ENCODE results near the gene TENM4. TPM values are rescaled to one million over a fixed set of nuclear protein-coding genes. Genes with fewer than 3 reads are reported as not detected.
A peak's percentile ranks its signal among the peaks of the same experiment; 100 is the strongest.
"Not testable (repeated sequence)": the region's sequence is repeated elsewhere in the genome, so short reads cannot be mapped to it uniquely, and the experiment has no call there.

TENM4 gene
- total RNA-seq, 1 donor from 2014 or later: 46.6 TPM

DNA sequence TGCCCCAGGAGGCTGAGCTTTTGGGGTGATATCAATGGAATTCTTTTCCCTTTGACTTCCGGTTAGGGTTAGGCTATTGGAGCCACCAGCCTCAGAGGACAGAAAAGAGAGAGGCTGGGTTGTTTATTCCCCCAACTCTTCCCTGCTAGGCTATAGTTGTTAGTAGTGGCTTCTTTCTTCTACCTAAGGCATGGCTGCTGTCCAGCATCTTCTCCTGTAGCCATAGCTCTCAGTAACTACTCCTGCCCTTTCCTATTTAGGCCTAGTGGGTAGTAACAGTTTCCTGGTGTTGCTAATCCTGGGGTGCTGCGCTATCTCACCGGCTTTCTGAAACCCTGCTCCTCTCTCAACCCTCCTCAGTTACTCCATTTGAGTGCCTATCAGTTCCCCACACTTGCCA lies 184.9 kb downstream of the TENM4 start:
- no peak for DNase-seq (ENCODE audit: low spot score)

DNA sequence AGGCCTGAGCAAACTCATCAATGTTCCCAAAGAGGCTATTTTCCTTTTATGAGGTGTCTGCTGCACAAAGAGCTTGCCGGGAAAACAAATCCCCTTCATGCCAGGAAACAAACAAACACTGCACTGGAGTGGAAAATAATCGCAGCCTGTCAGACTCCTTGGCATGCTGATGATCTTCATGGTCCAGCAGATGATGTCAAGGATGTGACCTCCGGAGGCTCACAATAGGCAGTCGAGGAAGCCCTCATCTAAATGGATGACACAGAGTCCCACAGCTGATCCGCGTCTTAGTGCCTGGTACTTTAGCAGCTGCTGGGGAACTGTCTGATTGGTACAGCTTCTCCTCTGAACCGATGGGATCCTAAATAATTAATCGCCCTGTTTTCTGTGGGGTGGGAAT lies 187.6 kb downstream of the TENM4 start:
- no peak for DNase-seq (ENCODE audit: low spot score)

DNA sequence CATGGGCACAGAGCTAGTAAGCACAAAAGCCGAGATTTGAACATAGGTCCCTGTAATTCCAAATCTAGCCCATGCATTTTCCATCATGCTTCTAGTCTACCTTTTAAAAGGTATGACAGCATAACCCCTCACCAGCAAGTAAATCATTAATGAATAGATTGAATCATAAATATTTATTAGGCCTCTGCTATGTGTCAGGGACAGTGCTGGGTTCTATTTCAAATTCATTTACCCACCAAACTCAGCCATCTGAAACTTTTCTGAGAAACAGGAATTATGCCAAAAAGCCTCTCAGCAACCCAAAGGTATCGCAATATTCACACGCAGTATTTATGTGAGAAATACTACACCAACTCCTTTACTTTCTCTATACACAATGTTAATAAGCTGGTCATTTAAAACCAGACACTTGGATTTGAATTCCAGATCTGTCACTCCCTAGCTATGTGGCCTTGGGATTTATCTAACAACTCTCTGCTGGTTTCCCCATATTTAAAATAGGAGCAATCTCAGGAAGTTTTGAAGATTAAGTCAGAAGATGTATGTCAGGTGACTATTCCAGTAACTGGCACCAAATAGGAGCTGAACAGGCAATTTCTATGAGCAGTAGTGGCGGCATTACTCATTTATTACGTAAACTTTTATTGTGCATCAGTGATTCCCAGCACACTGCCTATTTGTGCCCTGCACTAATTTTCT lies 191.4 kb downstream of the TENM4 start:
- no peak for DNase-seq (ENCODE audit: low spot score)

DNA sequence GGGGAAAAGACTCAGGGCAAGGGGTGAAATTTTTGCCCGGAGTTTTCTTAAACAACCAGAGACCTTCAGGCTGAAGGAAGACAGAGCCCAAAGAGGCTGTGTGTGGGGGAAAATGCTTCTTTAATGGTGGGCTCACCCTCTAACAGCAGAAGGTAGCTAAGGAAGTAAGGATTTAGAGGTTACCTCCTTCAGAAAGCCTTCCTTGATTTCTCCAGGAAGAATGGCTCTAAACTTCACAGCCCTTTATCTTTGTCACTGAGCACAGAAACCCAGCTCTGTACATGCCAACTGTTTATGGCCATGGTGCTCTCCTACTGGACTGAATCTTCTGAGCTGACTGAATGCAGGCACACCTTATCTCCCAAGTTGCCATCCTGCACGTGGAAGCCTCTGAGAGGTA lies 196.0 kb downstream of the TENM4 start:
- no peak for DNase-seq (ENCODE audit: low spot score)

DNA sequence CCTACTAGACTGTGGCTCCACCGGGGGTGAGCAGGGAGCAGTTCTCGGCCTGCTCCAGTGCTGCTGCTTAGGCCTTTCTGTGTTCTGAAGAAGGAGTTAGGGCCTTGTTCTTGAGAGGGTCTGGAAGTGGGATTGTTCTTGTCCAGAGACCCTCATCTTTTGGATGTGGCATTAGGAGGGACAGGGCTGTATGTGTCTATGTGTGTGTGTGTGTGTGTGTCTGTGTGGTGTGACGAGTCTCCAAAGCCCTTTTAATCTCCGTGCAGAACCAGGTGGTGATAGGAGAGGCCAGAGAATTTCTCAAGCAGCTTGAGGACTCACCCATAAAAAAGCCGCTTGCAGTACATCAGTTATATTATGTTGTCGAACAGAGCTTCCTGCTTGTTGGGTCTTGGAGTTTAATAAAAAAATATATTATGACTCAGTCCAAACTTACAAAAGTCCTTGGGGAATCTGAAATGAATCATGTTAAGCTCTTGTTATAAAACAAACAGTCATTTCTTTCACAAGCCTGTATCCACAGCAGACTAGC lies 196.5 kb downstream of the TENM4 start:
- DNase-seq (ENCODE audit: low spot score): no peak

DNA sequence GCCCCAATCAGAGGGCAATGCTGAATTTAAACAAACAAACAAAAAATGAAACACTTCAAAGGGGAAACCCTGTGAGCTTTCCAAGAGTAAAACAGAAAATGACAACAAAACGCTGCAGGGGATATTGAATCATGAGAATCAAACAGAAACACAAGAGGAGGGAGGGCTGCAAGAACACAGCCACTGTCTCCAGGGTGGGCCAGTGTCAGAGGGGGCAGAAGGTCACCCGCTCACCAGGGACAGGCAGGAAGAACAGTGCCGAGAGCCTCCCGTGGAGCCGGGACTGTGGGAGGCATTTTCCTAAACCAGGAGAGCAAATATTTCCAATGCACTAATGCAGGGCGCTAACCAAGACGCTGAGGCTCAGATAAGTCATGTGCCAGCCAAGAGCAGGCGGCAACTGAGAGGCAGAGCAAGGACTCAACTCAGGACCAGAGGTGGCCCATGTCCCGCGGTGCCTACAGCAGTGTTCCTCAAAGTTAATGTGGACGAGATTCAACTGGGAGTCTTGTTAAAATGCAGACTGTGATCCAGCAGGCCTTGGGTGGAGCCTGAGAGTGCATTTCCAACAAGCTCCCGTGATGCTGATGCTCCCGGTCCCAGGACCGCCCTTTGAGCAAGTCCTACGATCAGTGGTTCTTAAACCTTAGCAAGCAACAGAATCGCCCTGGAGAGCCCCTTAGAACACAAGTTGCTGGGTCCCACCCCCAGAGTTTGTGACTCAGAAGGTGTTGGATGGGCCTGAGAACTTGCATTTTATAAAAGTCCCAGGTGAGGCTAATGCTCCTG lies 197.2 kb downstream of the TENM4 start:
- no peak for DNase-seq (ENCODE audit: low spot score)

DNA sequence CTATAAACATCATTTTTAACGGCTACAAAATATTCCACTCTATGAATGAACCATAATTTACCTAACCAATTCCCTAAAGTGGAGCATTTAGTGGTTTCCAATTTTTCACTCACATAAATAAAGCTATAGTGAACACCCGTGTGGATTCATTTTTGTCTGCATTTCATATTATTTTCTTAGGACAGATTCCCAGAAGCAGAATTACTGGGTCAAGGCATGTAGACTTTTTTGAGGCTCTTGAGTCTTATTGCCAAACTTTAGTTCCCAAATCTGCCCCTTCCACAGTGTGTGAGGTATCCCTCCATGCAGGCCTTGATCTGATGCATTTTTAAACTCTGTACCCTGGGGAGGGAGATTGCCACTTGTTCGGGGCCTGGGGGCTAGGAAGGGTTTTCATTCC lies 198.2 kb downstream of the TENM4 start:
- DNase-seq (ENCODE audit: low spot score): no peak

DNA sequence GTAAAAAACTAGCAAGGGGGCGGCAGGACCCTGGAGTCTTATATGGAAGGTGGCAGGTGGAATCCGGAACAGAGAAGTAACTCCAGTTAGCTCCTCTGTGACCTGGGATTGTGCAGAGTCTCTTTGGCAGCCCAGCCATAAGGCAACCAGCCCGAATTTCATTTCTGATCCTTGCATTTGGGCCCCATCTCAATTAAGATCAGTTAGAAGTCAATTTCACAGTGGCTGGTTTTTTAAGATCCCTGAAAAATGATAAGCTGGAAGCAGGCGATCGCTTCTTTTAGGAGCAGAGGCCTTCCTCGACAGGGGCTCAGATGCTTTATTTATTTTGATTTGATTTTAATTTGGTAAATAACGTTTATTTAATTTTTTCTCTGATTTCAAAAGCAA lies 199.0 kb downstream of the TENM4 start:
- no peak for DNase-seq (ENCODE audit: low spot score)

DNA sequence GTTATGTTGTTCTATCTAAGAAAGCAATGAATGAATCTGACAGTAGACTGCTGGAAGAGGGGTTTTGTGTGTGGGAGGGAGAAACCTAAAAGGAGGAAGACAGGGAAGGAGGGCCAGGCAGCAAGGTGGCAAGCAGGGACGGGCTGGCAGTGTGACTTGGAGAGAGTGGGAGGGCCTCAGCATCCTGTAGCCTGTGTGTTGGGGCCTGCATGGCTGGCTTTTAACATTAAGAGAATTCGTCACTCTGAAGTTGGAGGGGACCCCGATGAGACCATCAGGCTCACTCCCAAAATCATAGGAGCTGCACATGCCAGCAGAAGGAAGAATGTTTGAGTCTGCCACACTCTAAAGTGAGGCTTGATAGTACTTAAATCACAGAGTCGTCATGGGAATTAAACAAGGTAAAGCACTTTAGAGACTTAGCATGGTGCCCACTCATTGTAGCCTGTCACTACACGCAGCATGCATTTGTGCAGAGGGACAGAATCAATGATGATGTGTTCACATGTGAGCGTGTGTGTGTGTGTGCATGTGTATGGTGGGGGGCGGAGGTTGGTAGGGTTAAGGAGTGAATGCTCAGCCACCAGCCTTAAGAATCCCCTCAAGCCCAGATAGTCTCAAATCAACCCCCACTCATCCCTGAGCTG lies 199.5 kb downstream of the TENM4 start:
- no peak for DNase-seq (ENCODE audit: low spot score)

DNA sequence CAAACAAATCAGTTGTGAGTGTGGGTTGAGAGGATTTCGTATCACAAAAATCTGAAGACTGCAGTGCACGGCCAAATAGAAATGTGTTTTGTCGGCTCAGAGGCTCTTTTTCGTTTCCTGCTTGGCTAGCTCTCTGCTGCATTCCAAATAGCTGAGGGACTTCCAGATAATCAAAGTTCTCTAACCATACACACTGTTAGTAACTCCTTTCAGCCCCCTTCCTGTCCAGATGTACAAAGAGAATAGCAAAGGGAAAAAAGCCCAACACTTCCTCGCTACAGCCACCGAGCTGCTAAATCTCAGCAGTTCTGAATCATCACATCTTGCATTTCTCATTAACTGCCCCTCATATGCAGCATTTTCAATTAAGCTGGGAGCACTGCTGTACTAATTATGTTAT lies 203.1 kb downstream of the TENM4 start:
- DNase-seq (ENCODE audit: low spot score): no peak

DNA sequence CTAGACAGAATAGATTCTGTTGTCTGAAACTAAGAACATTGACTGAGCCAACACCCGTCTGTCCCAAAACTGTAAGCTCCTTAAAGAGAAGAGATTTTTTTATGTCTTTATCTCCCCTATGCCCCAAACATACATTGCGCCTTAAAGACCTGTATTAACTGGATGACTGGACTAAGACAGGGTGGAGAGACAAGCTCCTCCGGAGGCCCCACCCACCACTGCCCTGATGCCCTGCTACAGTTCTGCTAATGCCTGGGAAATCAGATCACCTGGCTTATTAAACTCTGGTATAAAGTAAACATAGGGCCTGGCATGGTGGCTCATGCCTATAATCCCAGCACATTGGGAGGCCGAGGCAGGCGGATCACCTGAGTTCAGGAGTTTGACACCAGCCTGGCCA lies 203.7 kb downstream of the TENM4 start:
- no peak for DNase-seq (ENCODE audit: low spot score)

DNA sequence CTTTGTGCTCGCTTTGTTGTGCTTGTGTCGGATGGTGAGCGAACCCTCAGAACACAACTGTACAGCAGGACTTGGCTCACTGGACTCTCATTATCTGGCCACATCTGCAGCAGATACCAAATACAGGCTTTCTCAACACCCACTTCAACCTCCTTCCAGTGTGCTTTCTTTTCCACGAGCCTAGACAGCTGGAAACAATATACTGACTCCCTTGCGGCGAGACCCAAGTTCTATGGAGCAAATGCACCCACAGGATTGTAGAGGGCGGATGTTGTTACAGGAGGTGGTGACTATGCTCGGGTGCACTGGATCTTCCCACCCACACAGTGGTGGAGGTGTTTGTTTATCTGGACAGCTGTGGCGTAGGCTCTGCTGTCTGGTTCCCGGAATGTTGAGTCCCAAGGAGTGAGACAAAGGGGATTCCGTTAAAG lies 204.3 kb downstream of the TENM4 start:
- no peak for DNase-seq (ENCODE audit: low spot score)

DNA sequence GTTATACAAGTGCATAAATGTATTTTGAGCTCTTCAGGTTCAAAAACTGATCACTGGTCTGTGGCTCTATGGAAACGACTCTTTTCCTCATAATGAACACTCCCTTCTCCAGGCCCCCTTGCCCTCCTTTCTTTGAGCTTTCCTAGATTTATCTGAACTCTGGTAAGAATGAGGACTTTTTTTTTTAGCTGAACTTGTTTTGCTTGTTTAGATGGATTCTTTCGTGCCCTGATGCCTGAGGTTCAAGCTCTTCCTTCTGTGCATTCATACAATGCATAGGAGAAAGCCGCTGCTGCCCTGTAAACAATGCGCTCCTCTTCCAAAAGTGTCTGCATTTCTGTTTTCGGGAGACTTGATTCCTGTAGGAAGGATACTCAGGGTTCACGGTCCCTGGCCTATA lies 205.1 kb downstream of the TENM4 start:
- DNase-seq (ENCODE audit: low spot score): no peak

DNA sequence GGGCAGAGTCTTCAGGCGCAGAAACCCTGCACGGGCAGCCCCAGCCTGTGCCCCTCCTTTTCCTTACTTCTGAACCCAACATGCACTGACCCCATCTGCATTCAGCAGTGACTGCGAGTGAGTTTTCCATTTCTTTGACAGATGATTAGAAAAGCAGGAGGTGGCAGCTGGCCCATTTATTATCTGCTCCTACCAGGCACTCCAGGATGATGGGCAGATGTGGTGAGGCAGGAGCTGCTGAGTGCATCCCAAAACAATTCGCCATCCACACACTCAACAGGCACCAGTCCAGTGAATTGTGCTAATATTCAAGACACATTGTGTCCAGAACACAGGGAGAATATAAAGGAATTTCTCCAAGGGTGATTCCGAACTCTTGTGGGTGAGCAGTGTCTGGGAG lies 208.5 kb downstream of the TENM4 start:
- DNase-seq (ENCODE audit: low spot score): no peak

DNA sequence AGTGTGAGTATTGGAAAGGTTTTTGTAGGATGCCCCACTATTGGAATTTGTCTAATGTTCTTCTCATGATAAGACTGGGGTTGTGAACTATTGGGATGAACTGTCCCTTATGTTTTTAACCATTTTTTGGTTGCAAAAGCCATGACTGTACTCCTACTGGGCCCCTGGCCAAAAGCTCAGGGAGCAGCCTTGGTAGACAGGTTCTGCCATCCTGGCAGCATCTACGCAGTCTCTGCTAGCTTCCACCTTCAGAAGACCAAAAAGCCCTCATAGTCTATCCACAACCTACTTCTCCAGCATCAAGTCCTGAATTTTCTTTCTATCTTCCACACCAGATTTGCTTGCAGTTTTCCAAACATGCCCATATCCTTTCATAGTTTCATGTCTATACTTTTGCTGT lies 211.8 kb downstream of the TENM4 start:
- no peak for DNase-seq (ENCODE audit: low spot score)

DNA sequence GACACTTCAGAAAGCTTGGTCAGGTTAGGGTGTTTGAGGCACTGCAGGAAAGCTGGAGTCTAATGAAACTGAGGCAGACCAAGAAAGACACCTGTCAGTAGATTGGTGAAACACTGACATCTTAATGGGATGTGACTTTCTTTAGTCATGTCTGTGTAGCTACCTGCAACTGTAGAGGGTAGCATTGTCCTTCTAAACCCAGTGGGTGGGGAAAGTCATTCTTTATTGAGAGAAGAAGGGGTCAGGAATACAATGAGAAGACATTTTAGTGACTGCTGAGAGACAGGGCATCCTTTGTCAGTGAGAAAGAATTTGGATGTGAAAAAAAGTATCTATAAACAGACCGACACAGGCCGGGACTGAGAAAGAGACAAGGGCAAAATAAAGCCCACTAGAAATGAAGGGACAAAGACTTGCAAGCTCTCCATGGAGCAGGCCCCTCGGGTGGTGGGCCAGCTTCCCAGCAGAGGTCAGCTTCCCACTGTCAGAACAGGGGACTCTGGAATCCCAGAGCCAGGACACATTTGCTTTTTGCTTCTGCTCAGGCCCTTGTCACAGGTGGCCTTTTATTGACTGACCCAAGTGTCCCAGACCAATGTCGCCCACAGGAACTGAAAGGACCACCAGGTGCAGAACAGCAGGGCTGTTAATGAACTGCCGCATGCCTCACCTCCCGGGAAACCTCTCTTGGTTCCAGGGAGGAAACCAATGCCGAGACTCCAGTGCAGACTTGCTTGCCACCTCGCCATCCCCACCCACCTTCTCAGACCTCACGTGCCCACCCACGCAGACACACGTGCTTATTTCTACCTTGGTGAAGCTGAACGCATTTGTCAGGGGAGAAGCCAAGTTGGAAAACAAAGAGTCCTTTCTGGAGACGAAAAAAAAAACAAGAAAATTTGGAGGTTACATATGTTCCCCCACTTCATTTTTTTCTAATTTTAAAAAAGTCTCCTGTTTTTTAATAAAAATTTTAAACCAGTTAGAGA lies 212.8 kb downstream of the TENM4 start:
- no peak for DNase-seq (ENCODE audit: low spot score)

DNA sequence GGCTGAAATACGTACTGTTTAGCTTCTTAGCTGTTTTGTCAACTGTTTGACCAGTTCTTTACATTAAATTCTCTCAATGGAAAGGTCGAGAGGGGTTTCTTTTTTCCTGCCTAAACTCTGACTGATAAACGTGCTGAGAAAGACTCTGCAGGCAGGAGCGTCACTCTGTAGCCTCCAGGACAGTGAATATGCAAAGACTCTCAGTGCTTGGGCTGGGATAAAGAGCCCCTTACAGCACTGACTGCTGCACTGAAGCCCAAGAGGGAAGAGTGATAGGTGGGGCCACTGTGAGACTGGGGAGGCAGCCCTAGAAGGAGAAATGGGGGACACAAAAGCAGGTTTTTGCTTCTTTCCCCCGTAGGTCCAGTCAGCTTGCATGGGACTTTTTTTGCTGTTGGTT lies 213.5 kb downstream of the TENM4 start:
- no peak for DNase-seq (ENCODE audit: low spot score)

DNA sequence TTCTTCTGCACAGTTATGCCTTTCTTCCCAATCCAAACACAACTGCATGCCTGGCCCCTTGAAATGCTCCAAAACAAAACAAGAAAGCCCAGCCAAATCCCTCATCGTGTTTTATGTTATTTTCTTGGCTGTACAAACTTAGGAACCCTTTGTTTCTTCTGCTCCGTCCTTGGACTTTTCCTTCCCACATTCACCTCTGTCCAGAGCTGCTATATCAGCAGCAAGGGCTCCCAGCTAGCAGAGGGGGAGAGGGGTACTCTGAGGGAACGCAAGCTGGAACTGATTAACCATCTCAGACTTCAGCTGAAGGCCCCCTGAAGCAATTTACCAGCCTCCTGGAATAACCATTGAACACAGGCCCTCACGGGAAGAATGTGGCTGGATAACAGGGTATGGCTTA lies 214.7 kb downstream of the TENM4 start:
- no peak for DNase-seq (ENCODE audit: low spot score)

DNA sequence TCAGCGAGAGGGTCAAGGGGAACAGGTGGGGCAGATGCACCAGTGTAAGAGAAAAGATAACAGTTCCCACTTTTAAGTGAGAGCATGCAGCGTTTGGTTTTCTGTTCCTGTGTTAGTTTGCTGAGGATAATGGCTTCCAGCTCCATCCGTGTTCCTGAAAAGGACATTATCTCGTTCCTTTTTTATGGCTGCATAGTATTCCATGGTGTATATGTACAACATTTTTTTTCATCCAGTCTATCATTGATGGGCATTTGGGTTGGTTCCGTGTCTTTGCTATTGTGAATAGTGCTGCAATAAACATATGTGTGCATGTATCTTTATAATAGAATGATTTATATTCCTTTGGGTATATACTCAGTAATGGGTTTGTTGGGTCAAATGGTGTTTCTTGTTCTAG lies 218.7 kb downstream of the TENM4 start:
- DNase-seq (ENCODE audit: low spot score): not testable (repeated sequence)

DNA sequence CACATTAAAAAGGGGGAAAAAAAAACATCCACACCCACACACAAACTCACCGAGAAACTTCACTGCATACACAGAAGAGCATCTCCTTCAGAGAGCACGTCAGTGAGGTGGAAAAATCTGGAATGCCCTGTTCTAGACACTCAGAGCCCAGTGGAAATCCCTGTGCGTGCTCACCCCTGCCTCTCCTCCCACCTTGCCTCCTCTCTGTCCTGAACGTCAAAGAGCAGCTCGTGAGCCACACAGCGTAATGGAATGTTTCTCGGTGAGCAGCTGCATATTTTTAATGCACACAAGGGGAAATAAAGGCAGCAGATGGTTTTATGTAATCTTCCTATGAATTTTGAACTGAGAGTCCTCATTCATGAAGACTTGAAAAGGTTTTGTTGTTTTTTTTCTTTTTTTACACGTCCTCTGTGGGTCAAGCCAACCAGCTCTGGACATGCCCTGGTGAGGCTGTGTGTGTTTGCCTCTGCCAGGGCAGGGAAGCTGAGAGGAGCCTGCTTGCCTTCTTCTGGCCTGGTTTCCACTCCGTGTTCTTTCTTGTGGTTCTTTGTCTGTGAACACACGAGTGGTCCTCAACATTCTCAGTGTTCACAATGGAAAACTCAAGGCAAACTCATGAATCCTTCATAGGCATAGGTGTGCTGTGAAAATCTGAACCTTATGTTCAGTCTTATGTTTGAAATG lies 219.2 kb downstream of the TENM4 start:
- DNase-seq (ENCODE audit: low spot score): peak; percentile 14
